ENCODE results near the gene NEURL3. TPM values are rescaled to one million over a fixed set of nuclear protein-coding genes. Genes with fewer than 3 reads are reported as not detected.

NEURL3 gene
- polyA plus RNA-seq, 1 donor, result 0.19 TPM

DNA sequence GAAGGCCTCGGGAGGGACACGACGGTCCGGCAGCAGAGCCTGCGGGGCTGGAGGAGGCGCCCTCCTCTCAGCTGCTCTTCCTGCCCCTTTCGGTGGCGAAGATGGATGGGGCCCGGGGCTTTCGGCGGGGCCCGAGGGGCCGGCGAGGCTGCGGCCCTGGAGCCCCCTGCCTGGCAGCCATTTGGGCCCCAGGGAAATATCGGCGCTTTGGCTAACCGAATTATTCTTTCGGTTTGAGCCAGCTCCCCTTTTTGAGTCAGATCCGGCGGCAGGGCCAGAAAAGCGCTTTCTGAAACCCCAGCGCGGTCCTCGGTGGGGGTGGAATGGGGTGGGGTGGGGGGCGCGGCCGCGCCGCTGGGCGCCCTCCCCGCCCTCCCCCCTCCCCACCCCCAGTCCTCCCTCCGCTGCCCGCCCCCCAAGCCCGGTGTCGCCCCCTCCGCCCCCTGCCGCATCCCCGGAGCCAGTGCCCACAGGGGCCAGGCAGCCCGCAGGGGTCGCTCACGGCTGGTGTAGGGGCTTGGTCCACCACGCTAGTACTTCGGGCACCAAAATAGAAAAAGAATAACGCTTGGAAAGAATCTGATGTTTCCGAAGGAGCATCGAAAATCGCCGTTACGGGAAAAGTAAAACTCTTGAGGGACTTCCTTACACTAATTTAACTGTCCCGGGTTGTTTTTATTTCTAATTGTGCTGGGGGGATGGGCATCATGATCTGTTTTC is 22.3 kb upstream of the NEURL3 start:
- no peak for DNase-seq (ENCODE audit: low read depth)

DNA sequence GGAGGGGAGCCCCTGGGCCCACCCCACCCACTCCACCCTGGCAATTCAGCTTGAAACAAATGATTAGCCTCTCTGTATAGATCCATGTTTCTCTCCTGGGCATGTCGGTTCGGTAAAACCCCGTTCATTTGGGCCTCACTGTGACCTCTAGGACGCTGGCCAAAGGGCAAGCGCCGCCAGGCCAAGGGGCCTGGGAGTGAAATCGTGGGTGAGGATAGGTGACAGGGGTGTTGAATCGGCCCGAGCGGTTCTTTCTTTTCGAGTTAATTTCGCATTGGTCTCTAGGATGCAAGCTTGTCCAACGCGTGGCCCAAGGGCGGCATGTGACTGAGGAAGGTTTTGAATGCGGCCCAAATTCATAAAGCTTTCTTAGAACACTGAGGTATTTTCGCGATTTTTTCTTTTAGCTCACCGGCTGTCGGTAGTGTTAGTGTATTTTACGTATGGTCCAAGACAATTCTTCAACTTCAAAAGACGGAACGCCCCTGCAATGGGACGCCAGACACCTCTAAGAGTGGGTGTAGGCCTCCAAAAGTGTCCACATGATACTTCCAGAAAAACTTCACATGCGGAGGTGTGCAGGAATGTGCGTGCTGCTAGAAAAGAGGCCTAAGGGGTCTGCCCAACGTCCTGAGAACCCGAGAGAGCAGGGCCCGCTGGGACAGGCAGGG is 21.6 kb upstream of the NEURL3 start:
- no peak for DNase-seq (ENCODE audit: low read depth)

DNA sequence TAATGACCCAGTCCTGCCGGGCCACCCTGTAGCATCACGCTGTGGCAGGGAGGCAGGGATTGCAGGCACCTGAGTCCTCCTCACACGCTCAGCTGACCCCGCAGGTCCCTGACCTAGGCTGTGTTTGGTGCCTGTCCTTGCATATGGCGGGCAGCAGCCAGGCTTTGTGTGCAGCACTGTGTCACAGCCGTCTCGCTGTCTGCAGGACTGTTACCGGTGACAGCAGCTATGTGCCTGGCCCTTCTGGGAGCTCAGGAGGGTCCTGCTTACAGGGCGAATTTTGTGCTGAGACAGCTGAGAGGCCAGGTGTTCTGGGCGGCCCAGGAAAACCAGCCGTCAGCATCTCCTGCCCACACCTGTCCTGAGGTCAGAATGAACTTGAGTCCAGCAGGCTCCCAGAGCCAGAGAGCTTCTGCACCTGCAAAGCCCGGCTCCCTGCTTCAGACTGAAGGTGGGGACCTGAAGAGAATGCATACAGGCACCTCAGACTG is 21.0 kb upstream of the NEURL3 start:
- DNase-seq (ENCODE audit: low read depth), result no peak

DNA sequence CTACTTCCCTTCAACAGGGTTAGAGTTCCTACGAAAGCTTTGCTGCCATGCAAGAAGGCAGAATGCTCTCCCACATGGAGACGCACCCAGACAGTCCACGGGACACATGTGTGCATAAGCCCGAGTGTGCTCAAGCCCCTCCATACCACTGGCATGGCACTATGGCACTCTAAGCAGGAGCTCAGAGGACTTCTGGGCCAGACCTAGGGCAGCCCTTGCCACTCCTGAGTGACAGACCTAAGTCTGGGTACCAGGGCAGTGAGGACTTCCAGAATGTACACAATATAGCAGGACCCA is 20.0 kb upstream of the NEURL3 start:
- DNase-seq (ENCODE audit: low read depth), result no peak

DNA sequence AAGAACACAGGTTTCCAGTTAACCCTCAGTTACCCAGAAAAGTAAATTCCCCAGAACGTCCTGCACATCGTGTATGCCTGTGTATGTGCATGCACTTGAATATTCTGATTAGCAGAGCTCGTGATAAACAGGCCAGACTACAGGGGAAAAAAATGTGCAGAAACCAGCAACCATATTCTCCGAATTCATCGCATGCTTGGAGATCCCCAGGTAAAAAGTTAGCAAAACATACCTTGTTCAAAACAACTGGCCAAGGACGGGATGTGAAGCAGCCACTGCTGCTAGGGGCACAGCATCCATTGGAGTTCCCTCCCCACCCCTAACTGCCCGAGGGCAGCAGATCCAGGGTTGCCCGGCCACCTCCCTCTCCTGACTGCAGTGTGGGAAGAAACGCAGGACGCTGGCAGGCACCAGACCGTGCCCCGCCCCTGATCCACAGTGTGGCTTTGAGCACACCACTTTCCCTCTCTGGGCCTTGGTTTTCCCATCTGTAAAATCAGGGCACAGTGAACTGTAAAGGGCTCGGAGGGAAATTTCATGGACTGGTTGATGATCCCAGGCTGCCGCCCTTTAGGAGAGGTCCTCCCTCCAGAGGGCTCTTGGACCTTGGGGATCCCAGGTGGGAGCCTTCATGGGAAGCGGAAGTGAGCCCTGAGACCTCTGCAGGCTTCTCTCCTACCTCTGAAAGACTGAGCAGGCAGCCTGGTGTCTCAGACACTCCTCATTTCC is 19.5 kb upstream of the NEURL3 start:
- no peak for DNase-seq (ENCODE audit: low read depth)

DNA sequence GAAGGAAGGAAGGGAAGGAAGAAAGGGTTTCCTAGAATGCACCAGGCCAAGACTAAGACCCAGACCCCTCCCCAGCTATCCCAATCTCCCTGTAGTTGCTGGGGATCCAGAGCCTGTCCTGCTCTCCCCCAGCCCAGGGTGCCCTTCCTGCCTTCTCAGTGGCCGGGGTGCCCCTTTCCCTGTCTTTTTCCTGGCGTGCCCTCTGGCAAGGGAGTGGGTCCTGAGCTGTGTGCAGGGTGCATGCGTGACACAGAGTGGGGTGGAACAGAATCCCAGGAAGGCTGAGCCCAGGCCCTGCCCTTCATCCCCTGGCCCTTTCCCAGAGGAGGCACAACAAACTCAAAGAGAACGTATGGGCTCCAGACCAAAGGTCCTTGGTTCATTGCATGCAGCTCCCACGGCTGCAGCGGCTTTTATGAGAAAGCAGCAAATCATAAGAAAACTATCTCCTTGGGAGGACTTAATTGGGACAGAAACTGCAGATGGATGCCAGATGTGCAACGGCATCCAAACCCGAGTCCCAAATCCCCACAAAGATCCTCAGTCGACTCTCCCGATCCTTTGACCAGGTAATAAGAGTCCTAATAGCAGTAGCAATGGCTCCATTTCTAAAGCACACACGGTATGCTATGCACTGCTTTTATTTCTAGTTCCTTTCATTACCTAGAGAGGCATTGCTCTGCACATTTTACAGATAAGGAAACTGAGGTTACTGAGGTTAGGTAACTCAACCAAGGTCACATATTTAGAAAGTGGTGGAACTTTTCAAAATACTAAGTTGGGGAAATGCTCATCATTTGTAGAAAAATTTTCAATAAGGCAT is 18.7 kb upstream of the NEURL3 start:
- DNase-seq (ENCODE audit: low read depth), result no peak

DNA sequence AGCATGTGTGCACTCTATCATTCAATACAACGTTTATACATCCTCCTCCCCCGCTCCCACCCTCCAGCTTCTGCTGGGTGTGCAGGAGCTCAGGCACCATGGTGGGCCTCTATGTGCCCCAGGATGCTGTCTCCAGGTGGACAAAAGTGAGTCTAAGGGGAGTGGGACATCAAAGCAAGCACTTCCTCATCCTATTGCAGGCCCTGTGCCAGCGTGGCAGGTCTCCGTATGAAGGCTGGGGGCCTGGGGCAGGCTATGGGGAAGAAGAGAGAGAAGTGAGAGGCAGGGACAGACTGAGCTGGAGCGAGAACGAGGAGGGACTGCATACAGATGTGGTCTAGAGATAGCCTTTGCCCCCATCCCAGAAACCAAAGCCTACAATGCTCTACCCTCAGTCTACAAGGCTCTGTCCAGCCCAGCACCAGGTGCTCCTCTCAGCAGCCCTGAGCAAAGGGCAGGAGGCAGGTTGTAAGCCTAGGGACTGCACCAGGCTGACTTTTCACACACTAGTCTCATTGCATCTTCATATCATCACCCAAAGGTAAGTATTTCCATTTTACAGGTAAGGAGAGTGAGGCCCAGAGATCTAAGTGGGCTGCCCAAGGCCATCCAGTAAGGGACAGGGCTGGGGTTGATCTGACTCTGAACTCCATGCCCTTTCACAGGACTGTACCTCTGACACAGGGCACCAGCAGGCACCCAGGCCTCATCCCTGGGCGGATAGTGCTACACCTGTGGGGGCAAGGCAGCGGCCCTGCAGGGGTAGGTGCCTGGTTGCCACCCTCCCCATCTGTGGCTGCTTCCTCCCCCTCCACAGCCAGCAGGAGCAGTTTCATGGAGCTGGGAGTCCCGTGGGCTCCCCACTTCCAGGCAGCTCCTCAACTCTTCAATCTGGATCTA is 17.4 kb upstream of the NEURL3 start:
- DNase-seq (ENCODE audit: low read depth), result no peak

DNA sequence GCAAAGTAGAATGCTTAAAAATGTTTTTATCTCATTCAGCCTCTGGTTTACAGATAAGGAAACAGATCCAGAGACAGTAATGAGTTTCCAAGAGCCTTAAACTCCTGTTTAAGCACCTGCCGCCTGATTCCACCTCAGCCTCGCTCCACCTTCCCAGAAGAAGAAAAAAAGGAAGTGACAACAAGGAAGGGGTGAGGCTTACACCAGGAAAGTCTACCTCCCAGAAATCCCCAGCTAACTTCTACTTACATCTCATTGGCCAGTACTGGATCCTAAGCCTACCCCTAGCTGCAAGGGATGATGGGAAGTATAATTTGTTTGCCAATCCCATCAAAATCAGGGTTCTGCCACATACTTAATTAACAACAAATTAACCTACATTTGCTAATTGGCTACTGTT is 16.1 kb upstream of the NEURL3 start:
- DNase-seq (ENCODE audit: low read depth), result no peak

DNA sequence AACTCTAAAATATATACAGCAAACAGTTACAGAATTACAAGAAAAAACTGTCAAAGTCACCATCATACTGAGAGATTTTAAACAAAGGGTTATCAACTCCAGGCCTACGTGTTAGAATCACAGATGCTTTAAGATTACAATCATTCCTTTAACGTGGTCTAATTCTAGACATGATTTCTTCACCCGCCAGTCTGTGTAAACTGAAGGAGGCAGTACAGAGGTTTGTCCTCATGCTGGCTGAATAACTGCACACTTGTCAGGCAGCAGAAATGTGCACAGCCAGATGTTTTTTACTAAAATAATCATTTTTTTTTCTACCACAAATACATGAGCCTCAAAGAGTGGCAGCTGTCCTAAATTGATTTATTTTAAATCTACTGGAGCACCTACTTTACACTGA is 15.5 kb upstream of the NEURL3 start:
- no peak for DNase-seq (ENCODE audit: low read depth)

DNA sequence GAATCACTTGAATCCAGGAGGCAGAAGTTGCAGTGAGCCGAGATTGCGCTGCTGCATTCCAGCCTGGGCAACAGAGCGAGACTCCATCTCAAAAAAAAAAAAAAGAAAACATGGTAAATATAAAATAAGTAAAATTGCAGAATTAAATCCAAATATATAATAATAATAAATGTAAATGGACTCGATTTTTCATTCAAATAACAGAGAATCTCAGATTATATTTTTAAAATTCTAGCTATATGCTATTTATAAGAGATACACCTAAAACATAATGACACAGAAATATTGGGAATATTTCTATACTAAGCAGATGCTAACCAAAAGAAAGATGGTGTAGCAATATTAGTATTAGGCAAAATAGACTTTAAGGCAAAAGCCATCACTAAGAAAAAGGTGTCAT is 15.1 kb upstream of the NEURL3 start:
- DNase-seq (ENCODE audit: low read depth), result no peak

DNA sequence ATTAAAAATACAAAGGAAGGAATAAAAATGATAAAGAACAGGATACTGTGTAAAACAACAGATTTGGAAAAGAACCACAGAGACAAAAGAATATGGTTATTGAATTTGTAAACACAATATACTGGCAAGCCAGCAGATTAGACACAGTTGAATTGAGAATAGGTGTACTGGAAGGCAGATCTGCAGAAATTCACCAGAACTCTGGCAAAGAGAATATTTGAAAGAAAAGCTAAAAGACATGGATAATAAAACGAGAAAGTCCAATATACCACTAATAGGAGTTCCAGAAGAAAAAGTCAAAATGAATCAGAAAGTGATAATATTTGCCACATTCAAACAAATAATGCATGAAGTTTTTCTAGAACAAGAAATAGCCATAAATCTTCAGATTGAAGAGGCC is 11.9 kb upstream of the NEURL3 start:
- DNase-seq (ENCODE audit: low read depth), result no peak

DNA sequence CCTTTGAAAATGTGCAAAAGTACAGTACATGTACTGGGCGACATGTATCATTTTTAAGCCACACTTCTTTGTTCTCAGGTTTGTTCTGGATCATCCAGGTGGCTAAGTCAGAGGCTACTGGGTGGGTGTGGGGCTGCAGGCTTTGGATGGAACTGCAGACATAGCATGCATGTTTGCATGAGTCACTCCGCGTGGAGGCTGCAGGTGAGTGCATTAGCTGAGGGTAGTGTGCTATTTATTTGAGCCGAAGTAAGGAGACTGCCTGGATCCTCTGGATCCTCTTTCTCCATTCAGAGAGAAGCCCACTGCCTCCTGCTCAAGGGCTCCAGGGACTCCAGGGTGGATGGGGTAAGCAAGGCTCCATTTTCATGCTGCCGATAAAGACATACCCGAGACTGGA is 9.4 kb upstream of the NEURL3 start:
- no peak for DNase-seq (ENCODE audit: low read depth)

DNA sequence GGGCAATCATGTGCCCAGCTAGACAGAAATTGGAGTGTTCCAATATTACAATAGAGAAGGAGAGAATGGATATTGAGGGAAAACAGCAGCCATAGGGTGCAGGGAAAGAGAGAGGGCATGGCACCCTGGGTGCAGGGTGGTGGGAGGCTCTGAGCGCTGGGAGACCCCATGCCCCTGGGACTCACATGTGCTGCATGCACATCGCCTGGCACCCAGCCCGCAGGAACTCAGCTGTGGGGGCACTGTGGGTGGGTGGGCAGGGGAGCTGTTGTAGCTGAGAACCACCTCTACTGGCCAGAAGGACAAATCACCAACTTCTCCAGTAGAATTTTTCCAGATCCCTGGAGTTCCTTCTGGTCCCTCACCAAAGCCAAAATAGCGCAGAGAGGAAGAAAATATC is 7.2 kb upstream of the NEURL3 start:
- no peak for DNase-seq (ENCODE audit: low read depth)

DNA sequence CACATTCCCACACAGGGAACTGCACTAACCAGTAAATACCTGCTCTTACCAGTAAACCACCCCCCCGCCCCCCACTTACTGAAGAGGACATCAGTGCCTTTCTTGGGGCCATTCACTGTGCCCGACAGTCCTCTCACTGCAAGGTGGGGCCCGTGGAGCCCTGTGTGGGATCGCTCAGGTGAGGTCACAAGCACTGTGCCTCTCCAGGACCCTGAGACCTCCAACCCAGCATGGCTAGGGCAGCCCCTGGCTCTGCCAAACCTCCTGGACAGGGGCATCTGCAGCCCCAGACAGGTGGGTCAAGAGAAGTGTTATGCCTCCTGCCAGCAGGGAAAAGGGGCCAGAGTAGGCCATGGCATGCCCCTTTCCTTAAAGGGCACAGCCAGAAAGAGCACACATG is 6.7 kb upstream of the NEURL3 start:
- DNase-seq (ENCODE audit: low read depth), result no peak

DNA sequence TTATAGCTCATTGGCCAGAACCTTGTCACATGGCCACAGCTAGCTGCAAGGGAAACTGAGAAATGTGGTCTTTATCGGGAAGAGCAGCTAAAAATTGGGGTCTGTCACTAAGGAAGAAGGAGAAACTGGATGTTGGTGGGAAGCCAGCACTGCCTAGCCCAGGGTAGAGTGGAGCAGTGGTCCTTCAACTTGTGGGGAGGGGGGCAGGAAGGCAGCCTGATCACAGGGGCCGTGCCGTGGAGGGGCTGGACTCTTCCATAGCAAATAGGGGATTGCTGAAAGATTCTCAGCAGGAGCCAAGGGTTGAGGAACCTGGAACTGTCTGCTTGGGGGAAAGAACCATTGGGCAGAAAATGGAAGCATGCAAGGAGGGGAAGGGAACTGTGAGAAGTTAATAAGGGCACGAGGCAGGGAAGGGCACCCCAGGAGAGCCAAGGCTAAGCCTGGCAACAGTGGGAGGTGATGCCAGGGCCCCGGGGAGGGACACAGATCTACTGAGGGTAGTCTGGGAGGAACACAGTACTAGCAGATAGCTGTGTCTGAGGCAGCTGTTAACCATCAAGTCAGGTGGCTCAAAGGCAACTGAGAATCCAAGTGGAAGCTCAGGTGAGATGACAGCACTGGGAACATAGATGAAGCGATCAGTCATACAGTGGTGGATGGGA is 5.9 kb upstream of the NEURL3 start:
- no peak for DNase-seq (ENCODE audit: low read depth)

DNA sequence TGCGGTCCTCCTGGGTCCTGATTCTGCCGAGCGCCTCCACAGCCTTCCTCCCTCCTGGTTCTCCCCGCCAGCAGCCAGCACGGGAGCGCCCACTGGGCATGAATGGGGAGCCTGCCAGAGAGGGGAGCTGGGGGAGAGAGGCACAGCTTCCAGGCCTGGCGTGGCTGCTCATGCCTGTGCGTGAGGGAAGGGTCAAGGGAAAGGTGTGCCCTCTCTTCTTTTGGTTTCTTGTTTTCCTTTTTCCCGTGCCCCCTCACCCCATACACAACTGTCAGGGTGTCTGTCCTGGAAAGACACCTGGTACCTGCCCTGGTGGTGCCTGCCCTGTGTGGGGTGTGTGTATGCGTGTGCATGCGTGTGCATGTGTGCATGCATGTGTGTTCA is 4.7 kb upstream of the NEURL3 start:
- no peak for DNase-seq (ENCODE audit: low read depth)

DNA sequence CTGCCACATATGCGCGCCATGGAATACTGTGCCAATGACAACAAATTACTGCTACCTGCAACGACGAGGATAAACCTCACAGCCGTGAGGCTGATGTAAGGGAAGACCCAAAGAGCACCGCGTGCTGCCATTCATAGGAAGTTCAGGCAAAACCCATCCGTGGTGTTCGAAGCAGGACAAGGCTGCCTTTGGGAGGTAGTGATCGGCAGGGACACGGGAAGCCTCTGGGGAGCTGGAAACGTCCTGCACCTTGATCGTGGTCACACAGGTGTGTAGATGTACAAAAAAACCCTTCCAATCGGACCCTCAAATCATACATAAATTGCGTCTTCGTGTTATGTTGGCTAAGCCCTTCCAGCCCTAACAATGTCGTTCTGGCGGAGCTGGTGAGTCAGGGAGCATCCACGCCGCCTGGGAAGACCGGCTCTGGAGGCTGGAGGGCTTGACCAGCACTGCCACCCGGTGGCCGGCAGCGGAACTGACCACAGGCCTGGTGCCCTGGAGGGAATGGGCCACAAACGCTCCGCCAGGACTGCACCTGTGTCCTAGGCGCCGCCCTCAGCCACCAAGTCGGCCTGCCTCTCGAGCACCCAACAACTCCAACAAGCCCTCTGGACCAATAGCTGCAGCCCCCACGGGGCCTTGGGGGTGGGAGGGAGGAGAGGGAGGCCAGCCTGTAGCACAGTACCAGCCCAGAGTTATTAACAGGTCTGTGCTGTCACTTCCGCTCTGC is 4.1 kb upstream of the NEURL3 start:
- DNase-seq (ENCODE audit: low read depth), result no peak

DNA sequence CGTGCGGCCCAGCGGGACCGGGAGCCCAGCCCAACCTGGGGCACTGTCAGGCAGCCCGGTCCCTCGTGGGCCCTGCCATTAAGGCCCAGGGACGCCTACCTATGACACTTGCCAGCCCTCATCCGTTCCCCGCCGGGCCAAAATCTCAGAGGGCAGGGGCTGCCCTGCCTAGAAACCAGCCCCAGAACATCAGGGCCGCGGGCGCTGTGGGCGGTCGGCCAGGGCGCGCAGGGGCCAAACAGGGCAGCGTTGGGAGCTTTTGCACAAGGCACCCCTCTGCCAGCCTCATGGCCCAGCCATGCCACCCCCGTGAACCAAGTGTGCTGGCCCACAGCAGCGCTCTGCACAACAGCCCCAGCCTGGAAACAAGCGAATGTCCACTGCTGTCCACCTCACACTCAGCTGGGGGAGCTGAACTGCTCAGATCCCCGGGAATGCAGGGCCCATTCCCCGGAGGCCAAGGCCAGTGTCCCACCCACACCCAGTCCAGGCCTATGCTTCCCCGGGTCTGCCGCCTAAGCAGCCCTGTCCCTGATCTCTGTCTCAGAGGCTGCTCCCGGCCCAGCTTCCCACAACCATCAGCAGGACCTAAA is 3.5 kb upstream of the NEURL3 start:
- DNase-seq (ENCODE audit: low read depth), result no peak

DNA sequence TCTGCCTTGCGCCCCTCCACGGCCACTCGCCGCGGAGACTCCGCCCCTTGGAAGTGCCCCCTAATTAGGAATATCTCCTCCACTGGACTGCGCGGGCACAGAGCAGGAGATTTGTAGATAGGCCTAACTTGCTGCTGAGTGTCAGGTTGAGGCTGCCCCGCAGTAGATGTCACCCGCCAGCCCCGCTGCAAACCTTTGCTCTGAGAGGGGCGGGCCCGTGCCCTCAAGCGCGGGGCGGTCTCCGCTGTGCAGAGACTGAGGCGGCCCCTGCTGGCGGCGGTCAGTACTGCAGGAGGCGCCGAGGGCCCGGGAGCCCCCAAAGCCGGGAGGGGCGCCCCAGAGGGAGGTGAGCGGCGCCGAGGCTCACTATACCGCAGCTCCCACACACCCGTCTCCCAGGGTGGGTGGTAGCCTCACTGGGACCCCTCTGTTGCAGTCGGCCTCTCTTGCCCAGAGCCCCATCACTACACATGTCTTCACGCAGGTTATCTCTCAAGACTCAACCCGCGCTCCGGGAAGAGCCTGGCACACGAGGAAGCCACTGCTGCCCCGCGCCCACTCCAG is 2.9 kb upstream of the NEURL3 start:
- DNase-seq (ENCODE audit: low read depth), result no peak
